SHP77 treated with DMSO at 0.1 percent for 48 hours (cell line): ENCODE results near the gene DHFR.
"Not testable (repeated sequence)": the region's sequence is repeated elsewhere in the genome, so short reads cannot be mapped to it uniquely, and the experiment has no call there.

Experiments
- DNase-seq: peaks from one replicate; lab custom pipeline; 2025; lab: John Stamatoyannopoulos, UW

Gene DHFR

GRCh38 chr5:80594810-80595209 lies 60.0 kb downstream of the DHFR start:
- no peak for DNase-seq

DNA sequence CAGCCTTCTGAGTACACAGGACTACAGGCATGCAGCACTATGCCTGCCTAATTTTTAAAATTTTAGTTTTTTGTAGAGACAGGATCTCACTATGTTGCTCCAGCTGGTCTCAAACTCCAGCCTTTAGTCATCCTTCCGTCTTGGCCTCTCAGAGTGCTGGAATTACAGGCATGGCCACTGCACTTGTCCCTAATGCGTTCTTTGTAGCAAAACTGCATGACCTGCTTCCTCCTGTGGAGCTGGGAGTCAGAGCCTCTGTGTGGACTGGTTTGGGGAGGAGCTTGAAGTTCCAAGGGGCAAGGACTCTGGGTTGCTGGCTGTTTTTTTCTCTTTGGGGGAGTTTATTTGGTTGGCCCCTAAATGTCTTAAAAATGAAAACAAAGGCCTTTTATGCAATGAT lies 62.0 kb downstream of the DHFR start:
- no peak for DNase-seq

GRCh38 chr5:80592105-80592504 lies 62.7 kb downstream of the DHFR start:
- DNase-seq, result no peak

GRCh38 chr5:80591352-80591751 lies 63.4 kb downstream of the DHFR start:
- DNase-seq, result no peak

GRCh38 chr5:80590766-80591165 lies 64.0 kb downstream of the DHFR start:
- no peak for DNase-seq

- DNase-seq, result no peak
Observed at GRCh38 chr5:80588858-80589540, 65.8 kb downstream of the DHFR start.

GRCh38 chr5:80584770-80585169 lies 70.0 kb downstream of the DHFR start:
- DNase-seq, result no peak

- DNase-seq, result not testable (repeated sequence)
Observed at GRCh38 chr5:80580291-80580690, 74.5 kb downstream of the DHFR start.

GRCh38 chr5:80579050-80579449 lies 75.7 kb downstream of the DHFR start:
- DNase-seq, result no peak

DNA sequence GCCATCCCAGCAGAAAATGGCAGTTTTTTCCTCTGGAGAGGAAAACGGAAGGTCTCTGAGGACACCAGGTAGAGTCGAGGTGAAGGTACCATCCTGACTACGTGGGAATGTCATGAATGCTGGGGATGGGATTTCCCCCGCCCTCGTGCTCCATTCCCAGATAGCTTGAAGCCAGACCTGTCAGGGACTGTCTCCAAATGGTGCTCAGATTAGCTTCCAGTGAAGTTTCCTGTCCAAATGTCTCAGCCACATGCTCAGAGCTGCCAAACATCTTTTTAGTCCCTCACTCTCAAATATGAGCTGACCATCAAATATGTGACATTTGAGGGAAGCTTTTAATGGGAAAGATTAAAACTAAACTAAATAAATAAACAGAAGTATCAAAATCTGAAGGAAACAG lies 77.1 kb downstream of the DHFR start:
- no peak for DNase-seq

GRCh38 chr5:80576383-80576782 lies 78.4 kb downstream of the DHFR start:
- DNase-seq, result no peak
